ENCODE data around the gene FYTTD1.

Gene FYTTD1

GRCh38 chr3:197737749-197738462 is 11.8 kb upstream of the FYTTD1 start:
- no peak for DNase-seq (ENCODE audit: low spot score)

DNA sequence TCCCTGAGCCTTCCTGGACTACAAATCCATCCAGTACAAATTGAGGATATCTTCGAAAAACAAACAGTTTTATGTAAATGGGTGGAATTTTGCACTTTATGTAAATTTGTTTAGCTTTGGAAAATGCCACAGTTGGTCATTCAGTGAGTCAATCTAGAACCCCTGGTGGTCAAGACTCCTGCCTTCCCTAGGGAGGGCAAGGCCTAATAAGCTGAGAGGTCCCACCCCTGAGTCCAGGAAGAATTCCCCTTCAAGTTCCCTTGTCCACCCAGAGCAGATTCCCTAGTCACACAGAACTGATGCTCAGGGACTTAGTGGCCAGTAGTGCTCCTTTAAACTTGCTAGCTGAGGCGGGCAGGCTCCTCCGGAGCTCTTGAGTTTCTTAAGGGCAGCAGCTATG is 6.9 kb upstream of the FYTTD1 start:
- DNase-seq (ENCODE audit: low spot score) = no peak

DNA sequence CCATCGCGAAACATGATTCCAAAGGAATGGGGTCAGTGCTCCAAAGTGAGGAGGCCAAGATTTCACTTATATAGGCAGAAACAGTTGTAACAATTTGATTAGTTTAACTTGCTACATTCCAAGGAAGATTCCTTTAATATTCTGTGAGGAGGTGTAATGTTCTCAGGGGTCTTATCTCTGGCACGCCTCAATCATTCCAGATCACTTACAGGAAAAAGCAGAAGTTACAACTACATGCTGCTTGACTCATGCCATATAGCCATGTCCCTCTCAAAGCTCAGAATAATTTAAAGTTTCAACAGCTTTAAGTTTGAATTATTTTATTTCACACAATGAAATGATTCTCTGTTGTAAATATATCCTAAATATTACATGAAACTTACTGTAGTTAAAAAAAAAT is 3.5 kb upstream of the FYTTD1 start:
- DNase-seq (ENCODE audit: low spot score) = no peak

- DNase-seq (ENCODE audit: low spot score) = peak; percentile 31
Observed at GRCh38 chr3:197746801-197747237, 2.9 kb upstream of the FYTTD1 start.

GRCh38 chr3:197748597-197749314 is 927 bp upstream of the FYTTD1 start:
- no peak for DNase-seq (ENCODE audit: low spot score)

GRCh38 chr3:197749315-197749600 is 425 bp upstream of the FYTTD1 start:
- no peak for DNase-seq (ENCODE audit: low spot score)

DNA sequence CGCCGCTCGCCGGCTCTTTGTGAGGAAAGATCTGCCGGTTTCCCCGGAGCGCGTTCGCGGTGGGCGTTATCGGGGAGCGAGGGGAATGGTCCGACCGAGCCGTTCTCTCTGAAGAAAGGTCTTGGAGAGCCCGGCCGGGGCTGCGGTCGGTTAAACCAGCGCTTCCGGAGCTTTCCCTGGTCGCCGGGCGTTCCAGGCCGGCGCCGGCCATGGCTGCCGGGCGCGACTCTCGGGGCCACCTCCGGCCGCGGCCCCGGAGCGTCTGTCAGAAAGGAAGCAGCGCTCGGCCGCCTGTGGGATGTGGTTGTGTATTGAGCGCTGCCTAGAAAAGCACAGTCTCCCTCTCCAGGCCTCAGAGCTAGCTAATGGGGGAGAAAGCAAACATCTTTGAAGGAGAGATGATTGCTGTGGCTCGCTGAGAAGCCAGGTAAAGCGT is 731 bp downstream of the FYTTD1 start:
- DNase-seq (ENCODE audit: low spot score) = peak; percentile 71

DNA sequence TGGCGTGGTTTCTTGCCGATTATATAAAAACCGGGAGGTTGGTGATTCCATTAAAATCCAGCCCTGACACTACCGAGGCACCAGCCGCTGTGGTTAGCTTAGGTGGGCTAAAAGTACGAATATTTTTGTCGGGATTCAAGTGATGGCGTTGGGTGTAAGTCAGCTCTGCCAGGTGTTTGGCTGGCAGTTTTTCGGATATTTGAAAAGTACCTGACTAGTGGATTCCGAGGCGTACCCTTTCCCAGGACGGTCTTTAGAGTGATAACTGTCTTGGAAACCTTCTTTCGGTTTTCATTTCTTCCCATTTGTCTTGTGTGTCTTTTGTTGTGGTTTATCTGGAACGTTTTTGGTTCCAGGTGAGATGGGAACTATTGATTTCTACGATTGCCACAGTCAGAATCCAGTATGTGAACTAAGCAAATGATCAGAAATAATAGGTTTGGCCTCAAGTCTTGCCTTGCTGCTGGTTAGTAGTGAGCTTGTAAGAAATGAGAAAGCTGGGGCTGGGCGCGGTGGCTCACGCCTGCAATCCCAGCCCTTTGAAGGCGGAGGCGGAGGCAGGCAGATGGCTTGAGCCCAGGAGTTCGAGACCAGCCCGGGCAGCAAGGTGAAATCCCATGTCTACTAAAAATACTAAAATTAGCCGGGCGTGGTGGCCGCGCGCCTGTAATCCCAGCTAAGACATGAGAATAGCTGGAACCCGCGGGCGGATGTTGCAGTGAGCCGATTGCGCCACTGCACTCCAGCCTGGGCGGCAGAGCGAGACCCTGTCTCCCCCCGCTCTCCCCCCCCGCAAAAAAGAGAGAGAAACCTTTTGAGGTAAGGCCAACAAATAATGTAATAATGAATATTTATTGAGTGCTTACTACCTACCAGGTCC is 1.4 kb downstream of the FYTTD1 start:
- peak; percentile 27 for DNase-seq (ENCODE audit: low spot score)

- DNase-seq (ENCODE audit: low spot score) = no peak
Observed at GRCh38 chr3:197752107-197752506, 2.4 kb downstream of the FYTTD1 start.

DNA sequence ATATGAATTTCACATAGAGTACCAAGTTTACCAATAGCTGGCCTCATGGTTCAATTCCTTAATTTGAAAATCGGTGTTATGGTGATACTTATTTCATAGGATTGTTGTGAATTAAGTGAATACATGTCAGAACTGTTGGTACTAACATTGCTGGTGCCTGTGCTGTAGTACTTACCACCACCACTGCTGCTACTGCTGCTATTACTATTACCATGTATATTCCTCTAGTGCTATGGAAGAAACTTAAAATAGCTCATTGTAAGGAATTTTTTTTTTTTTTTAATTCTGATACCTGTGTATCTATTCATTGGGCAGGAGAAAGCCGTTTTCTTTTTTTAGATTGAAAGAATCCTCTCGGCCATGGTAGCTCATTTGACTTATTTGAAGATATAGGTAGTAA is 3.6 kb downstream of the FYTTD1 start:
- no peak for DNase-seq (ENCODE audit: low spot score)

GRCh38 chr3:197756704-197757103 is 7.0 kb downstream of the FYTTD1 start:
- no peak for DNase-seq (ENCODE audit: low spot score)

GRCh38 chr3:197758512-197758911 is 8.8 kb downstream of the FYTTD1 start:
- DNase-seq (ENCODE audit: low spot score) = no peak

DNA sequence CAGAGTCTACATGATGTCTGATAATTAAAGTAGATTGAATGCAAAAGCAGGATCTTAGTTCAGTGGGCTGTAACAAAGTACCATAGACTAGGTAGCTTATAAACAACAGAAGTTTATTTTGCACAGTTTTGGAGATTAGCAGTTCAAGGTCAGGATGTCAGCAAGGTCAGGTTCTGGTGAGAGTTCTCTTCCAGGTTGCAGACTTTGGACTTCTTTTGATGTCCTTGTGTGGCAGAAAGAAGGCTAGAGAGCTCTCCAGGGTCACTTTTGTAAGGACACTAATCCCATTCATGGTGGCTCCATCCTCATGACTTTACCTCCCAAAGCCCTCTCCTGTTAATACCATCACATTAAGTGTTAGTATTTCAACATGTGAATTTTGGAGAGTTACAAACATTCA is 12.1 kb downstream of the FYTTD1 start:
- no peak for DNase-seq (ENCODE audit: low spot score)

DNA sequence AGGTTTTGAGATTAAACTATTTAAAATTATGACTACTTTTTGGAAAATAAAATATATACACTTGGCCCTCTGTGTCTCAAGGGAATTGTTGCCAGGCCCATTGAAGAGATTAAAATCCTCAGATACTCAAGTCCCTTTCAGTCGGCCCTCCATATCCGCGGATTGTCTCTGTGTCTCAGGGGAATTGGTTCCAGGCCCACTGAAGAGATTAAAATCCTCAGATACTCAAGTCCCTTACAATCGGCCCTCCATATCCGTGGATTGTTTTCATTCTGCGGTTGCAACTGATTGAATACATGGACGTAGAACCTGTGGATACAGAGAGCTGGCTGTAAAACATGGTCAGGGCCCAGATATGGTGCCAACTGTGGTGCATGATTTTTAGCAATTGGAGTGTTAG is 25.6 kb downstream of the FYTTD1 start:
- no peak for DNase-seq (ENCODE audit: low spot score)

- no peak for DNase-seq (ENCODE audit: low spot score)
Observed at GRCh38 chr3:197782230-197782629, 32.5 kb downstream of the FYTTD1 start.

GRCh38 chr3:197784019-197784585 is 34.4 kb downstream of the FYTTD1 start:
- DNase-seq (ENCODE audit: low spot score) = no peak

- DNase-seq (ENCODE audit: low spot score) = no peak
Observed at GRCh38 chr3:197787412-197787811, 37.7 kb downstream of the FYTTD1 start.

GRCh38 chr3:197789309-197789708 is 39.6 kb downstream of the FYTTD1 start:
- no peak for DNase-seq (ENCODE audit: low spot score)

GRCh38 chr3:197790033-197790432 is 40.4 kb downstream of the FYTTD1 start:
- no peak for DNase-seq (ENCODE audit: low spot score)

DNA sequence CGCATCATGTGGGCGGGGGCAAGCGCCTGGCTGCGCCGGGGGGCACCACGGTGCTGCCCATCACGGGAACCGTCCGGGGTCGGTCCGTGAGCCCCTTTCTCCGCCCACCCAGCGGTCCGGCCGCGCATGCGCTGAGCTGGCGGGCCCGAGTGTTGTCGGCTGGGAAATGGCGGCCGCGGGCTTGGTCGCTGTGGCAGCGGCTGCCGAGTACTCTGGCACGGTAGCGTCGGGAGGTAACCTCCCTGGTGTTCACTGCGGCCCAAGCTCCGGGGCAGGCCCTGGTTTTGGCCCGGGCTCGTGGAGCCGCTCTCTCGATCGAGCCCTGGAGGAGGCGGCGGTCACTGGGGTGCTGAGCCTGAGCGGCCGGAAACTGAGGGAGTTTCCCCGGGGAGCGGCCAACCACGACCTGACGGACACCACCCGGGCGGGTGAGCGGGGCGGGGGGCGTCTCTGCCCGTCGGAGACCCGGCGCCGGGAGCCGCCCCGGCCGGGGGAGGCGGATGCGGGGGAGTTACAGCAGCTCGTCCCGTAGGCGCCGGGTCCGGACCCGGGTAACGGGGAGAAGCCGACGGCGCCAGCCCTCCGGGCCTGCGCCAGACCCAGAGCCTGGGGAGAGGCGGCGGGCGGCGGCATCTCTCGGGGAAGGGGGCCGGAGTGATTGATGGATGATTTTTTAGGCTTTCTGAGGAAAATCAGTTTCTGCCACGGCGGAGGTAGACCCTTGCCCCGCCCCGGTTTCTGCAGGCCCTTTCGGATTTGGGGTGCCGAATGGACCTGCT is 41.6 kb downstream of the FYTTD1 start, which contains the start of gene LRCH3:
Gene LRCH3 (plus strand): TSS at position 142 of the 779 bp plus-strand sequence. CDS start 25 bp downstream, at position 167.
- DNase-seq (ENCODE audit: low spot score) = peak; percentile 77

GRCh38 chr3:197791892-197792647 is 42.4 kb downstream of the FYTTD1 start:
- no peak for DNase-seq (ENCODE audit: low spot score)
